LNCaP clone FGC (cell line): ENCODE results near the gene TRIM60.
A peak's percentile ranks its signal among the peaks of the same experiment; 100 is the strongest.
"Not testable (repeated sequence)": the region's sequence is repeated elsewhere in the genome, so short reads cannot be mapped to it uniquely, and the experiment has no call there.

ENCODE experiments used
- DNase-seq: peaks from one replicate; pipeline ENCODE4 v3.0.0-alpha.2; 2011; ENCODE audit warnings: low read depth
- H3K4me3 ChIP-seq: 2 replicates; pipeline ENCODE4 v1.5.1; 2011; ENCODE audit warnings: mild to moderate bottlenecking, low read depth, low read length, control low read depth
- TF ChIP-seq, protein P1 (sequence below): IDR thresholded peaks from 2 replicates; pipeline ENCODE4 v1.5.1; 2012; ENCODE audit warnings: mild to moderate bottlenecking; ENCODE audit not compliant: control insufficient read depth, insufficient read depth; ENCODE audit errors: extremely low read depth

The TRIM60 gene

DNA sequence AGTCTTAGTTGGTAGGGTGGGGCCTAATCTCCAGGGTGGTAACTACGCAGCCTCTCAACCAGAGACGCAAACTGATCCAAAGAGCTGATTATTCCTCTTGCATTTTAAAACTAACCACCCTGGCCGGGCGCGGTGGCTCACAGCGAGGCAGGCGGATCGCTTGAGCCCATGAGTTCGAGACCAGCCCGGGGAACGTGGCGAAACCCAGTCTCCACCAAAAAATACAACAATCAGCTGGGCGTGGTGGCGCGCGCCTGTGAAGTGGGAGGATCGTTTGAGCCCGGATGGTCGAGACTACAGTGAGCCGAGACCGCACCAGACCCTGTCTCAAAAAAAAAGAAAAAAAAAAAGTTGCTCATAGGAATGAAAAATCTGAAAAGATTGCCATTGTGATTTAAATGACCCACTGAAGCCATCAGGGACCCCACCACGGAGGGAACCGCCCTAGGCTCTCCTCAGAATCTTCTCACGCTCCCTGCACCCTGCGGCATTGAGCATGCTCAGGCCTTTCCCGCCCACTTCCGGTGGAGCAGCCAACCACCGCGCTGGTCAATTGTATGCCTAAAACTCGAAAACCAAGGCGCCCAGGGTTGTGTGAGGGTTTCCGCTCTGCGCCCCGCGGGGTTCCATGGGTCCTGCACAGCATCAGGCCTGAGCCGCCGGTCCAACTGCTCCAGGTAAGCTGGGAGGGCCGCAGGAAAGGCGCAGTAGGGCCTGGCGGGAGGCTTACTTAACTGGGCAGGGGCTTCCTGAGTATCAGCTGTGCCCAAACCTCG, at the start of gene TRIM60:
TSS of gene TRIM60 (plus strand) at position 564 of the 776 bp plus-strand sequence. CDS start 8,074 bp downstream, outside the sequence.
- no peak within 1 kb of the TSS for H3K4me3 ChIP-seq

DNA sequence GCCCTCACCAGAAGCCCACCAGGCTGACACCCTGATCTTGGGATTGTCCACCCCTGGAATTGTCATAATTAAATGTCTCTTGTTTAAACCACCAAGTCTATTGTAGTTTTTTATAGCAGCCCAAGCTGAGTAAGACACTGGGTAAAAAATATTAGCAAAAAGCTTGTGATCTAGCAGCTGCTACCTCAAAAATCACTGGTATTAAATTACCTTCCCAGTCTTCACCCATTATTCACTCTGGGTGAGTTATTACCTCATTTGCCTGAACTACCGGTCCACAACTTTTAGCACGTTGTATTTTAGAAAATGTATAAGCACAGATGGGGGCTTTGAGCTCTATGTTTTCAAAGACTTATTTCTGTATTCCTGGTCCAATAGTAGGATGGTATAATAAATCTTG, 42.3 kb upstream of the TRIM60 start:
- TF ChIP-seq, protein P1, sequence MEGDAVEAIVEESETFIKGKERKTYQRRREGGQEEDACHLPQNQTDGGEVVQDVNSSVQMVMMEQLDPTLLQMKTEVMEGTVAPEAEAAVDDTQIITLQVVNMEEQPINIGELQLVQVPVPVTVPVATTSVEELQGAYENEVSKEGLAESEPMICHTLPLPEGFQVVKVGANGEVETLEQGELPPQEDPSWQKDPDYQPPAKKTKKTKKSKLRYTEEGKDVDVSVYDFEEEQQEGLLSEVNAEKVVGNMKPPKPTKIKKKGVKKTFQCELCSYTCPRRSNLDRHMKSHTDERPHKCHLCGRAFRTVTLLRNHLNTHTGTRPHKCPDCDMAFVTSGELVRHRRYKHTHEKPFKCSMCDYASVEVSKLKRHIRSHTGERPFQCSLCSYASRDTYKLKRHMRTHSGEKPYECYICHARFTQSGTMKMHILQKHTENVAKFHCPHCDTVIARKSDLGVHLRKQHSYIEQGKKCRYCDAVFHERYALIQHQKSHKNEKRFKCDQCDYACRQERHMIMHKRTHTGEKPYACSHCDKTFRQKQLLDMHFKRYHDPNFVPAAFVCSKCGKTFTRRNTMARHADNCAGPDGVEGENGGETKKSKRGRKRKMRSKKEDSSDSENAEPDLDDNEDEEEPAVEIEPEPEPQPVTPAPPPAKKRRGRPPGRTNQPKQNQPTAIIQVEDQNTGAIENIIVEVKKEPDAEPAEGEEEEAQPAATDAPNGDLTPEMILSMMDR, result no peak
- no peak for DNase-seq

More for the DNA sequence above, at the start of gene TRIM60:
- TF ChIP-seq, protein P1, result no peak
- DNase-seq, result no peak

DNA sequence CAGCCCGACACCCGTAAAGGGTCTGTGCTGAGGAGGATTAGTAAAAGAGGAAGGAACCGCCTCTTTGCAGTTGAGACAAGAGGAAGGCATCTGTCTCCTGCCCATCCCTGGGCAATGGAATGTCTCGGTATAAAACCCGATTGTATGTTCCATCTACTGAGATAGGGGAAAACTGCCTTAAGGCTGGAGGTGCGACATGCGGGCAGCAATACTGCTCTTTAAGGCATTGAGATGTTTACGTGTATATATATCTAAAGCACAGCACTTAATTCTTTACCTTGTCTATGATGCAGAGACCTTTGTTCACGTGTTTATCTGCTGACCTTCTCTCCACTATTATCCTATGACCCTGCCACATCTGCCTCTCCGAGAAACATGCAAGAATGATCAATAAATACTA, 41.0 kb upstream of the TRIM60 start:
- not testable (repeated sequence) for DNase-seq, H3K4me3 ChIP-seq

More for the DNA sequence above, 42.3 kb upstream of the TRIM60 start:
- no peak overlapping the region for H3K4me3 ChIP-seq

- not testable (repeated sequence) for DNase-seq, H3K4me3 ChIP-seq
Observed at GRCh38 chr4:164996123-164996522, 35.7 kb upstream of the TRIM60 start.

GRCh38 chr4:164997324-164997723, 34.5 kb upstream of the TRIM60 start:
- no peak for DNase-seq
- no peak overlapping the region for H3K4me3 ChIP-seq

DNA sequence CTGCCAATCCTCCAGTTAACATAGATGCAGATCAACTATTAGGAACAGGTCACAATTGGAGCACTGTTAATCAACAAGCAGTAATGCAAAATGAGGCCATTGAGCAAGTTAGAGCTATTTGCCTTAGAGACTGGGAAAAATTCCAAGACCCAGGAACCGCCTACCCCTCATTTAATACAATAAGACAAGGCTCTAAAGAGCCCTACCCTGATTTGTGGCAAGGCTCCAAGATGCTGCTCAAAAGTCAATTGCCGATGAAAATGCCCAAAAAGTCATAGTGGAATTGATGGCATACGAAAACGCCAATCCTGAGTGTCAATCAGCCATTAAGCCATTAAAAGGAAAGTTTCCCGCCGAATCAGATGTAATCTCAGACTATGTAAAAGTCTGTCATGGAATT, 33.9 kb upstream of the TRIM60 start:
- no peak for DNase-seq
- TF ChIP-seq, protein P1, result no peak

More at GRCh38 chr4:164997324-164997723, 34.5 kb upstream of the TRIM60 start:
- TF ChIP-seq, protein P1, result peak; percentile 42

GRCh38 chr4:164998526-164999080, 33.2 kb upstream of the TRIM60 start:
- not testable (repeated sequence) for H3K4me3 ChIP-seq

More for the DNA sequence above, 33.9 kb upstream of the TRIM60 start:
- H3K4me3 ChIP-seq, result no peak overlapping the region

DNA sequence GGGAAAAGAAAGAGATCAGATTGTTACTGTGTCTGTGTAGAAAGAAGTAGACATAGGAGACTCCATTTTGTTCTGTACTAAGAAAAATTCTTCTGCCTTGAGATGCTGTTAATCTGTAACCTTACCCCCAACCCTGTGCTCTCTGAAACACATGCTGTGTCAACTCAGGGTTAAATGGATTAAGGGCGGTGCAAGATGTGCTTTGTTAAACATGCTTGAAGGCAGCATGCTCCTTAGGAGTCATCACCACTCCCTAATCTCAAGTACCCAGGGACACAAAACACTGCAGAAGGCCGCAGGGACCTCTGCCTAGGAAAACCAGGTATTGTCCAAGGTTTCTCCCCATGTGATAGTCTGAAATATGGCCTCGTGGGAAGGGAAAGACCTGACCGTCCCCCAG, 29.8 kb upstream of the TRIM60 start:
- H3K4me3 ChIP-seq, DNase-seq: not testable (repeated sequence)

More at GRCh38 chr4:164998526-164999080, 33.2 kb upstream of the TRIM60 start:
- DNase-seq, result not testable (repeated sequence)

- TF ChIP-seq, protein P1, result no peak
- no peak for DNase-seq
Observed at GRCh38 chr4:165005352-165005925, 26.4 kb upstream of the TRIM60 start.

More at GRCh38 chr4:165005352-165005925, 26.4 kb upstream of the TRIM60 start:
- H3K4me3 ChIP-seq, result no peak overlapping the region
